Activated naive CD8-positive, alpha-beta T cell treated with anti-CD3 and anti-CD28 coated beads for 36 hours (primary cell): ENCODE data around the gene LRRC8E. TPM values are rescaled to one million over a fixed set of nuclear protein-coding genes. Genes with fewer than 3 reads are reported as not detected.
A peak's percentile ranks its signal among the peaks of the same experiment; 100 is the strongest.

Source experiments
- DNase-seq: peaks from one replicate; pipeline ENCODE4 v3.0.0; 2021
- H3K27ac Mint-ChIP-seq: one replicate; pipeline ENCODE4 v1.8.0; 2022; ENCODE audit warnings: mild to moderate bottlenecking, moderate library complexity, mixed read lengths
- H3K27me3 Mint-ChIP-seq: one replicate; pipeline ENCODE4 v1.8.0; 2022; ENCODE audit warnings: mild to moderate bottlenecking, mixed read lengths
- H3K36me3 Mint-ChIP-seq: one replicate; pipeline ENCODE4 v1.8.0; 2021; ENCODE audit warnings: mild to moderate bottlenecking, mixed read lengths
- H3K4me1 Mint-ChIP-seq: one replicate; pipeline ENCODE4 v1.8.0; 2021; ENCODE audit warnings: mixed read lengths
- H3K4me3 Mint-ChIP-seq: one replicate; pipeline ENCODE4 v1.8.0; 2022; ENCODE audit warnings: mild to moderate bottlenecking, moderate library complexity, mixed read lengths
- H3K9me3 Mint-ChIP-seq: one replicate; pipeline ENCODE4 v1.8.0; 2022; ENCODE audit warnings: mixed read lengths
- total RNA-seq, 2 experiments: library from RNA; stranded (reverse); gene quantifications; one replicate each; pipeline ENCODE4 v1.2.3, GENCODE V29; 2021

The LRRC8E gene
- total RNA-seq, 2 experiments from 2014 or later = not detected

DNA sequence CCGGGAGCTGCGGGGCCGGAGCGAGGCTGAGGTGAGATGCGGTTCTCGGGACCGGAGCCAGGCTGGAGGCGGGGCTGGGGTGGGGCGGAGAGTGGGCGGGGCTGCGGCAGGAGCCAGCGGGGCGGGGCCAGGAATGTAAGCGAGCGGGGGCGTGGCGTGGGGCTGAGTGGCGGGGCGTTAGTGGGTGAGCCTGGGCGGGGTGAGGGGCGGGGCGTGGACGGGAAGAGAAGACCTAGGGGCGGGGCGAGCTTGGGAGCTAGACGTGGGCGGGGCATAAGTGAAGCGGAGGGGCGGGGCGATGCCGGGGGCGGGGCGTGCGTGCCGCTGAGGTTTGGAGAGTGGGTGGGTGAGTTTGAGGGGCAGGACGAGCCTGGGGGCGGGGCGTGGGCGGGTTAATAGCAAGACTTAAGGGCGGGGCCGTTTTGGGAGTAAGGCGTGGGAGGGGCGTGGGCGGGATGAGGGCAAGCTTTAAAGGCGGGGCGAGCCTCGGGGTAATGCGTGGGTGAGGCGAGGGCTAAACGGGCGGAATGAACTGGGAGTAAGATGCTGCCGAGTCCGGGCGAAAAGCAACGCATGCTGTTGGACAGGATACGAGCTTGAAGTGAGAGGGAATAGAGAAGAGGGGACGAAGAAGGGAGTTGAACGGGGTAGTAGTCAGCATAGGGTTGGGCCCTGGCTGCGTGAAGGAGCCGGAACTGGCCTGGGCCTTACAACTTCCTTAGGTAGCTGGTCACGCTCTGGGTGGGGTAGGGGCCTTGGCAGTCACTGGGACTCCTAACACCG, 32.4 kb downstream of the LRRC8E start:
- Mint-ChIP-seq H3K4me3 (peak overlapping the region; percentile 76), H3K4me1 (peaks cover 23% of the 10 kb centered on the region), H3K27ac (peak overlapping the region; percentile 82), H3K9me3 (no peaks in the 10 kb centered on the region), H3K36me3 (peaks cover 3% of the 10 kb centered on the region), H3K27me3 (peaks cover 35% of the 10 kb centered on the region)
- DNase-seq = peak; percentile 94

DNA sequence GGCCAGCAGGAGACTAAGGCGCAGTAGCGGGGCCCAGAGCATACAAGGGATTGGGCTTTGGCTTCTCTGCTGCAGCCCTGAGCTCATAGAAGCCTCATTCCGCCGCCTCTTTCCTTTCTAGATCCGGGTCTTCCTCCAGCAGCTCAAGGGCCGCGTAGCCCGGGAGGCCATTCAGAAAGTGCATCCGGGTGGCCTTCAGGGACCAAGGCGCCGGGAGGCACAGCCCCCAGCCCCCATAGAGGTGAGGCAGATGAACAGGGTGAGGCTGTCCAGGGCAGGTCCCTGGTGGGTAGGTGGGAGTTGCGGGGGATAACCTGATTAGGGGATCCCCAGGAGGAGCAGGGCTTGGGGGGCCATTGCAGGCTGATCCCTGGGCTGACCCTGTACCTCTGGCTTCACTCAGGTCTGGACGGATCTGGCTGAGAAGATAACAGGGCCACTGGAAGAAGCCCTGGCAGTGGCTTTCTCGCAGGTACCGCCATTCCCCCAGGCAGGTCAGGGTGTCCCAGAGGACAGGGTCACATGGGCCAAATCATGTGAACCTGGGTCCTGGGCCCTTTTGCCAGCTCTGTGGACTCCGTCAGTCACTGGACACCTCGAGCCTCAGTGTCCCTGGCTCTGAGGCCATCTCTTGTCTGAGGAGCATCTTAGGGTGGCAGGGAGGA, 33.1 kb downstream of the LRRC8E start:
- Mint-ChIP-seq H3K4me1 (peaks cover 26% of the 10 kb centered on the region), H3K9me3 (no peaks in the 10 kb centered on the region), H3K36me3 (peaks cover 6% of the 10 kb centered on the region), H3K27ac (peak overlapping the region; percentile 82), H3K4me3 (peak overlapping the region; percentile 76), H3K27me3 (peaks cover 32% of the 10 kb centered on the region)
- DNase-seq = no peak

DNA sequence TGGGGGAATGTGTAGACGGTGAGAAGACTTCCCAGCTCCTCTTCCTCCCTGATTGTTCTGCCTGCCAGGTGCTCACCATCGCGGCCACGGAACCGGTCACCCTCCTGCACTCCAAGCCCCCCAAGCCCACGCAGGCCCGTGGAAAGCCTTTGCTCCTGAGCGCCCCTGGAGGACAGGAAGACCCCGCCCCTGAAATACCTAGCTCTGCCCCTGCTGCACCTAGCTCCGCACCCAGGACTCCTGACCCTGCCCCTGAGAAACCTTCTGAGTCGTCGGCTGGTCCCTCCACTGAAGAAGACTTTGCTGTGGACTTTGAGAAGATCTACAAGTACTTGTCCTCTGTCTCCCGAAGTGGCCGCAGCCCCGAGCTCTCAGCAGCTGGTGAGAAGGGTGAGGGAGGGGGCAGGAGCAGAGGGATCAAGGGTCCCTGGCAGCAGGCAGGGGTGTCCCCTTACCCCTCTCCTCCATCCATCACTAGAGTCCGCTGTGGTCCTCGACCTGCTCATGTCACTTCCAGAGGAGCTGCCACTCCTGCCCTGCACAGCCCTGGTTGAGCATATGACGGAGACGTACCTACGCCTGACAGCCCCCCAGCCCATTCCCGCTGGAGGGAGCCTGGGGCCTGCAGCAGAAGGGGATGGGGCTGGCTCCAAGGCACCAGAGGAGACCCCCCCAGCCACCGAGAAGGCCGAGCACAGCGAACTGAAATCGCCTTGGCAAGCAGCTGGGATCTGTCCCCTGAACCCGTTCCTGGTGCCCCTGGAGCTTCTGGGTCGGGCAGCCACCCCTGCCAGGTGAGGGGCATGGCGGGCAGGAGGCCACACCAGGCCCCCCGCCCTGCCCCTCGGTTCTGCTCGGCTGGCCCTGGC, 33.9 kb downstream of the LRRC8E start:
- DNase-seq = no peak
- peaks cover 7% of the 10 kb centered on the region for H3K36me3 Mint-ChIP-seq
- no peaks in the 10 kb centered on the region for H3K9me3 Mint-ChIP-seq
- peak overlapping the region; percentile 34 for H3K4me3 Mint-ChIP-seq
- H3K27ac Mint-ChIP-seq = no peak overlapping the region
- H3K4me1 Mint-ChIP-seq = peaks cover 25% of the 10 kb centered on the region
- peaks cover 27% of the 10 kb centered on the region for H3K27me3 Mint-ChIP-seq

DNA sequence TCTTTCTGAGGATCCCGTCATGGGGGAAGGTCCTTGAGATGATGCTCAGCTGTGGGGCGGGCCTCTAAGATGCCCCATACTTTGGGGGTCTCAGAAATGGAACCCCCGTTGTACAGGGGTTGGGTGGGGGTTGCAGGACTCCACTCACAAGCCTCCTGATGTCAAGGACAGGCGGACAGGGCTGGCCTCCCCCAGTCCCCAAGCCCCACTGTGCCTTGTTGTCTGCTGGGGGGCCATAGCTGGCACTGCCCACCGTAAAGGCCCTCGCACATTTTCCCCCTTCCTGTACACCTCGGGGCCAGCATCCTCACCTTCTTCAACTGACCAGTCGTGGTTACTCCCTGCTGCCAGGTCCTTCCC, 34.5 kb downstream of the LRRC8E start:
- H3K9me3 Mint-ChIP-seq = no peaks in the 10 kb centered on the region
- DNase-seq = no peak
- H3K36me3 Mint-ChIP-seq = peaks cover 7% of the 10 kb centered on the region
- H3K4me1 Mint-ChIP-seq = peaks cover 25% of the 10 kb centered on the region
- no peak overlapping the region for H3K4me3 Mint-ChIP-seq
- H3K27ac Mint-ChIP-seq = no peak overlapping the region
- H3K27me3 Mint-ChIP-seq = peaks cover 24% of the 10 kb centered on the region

DNA sequence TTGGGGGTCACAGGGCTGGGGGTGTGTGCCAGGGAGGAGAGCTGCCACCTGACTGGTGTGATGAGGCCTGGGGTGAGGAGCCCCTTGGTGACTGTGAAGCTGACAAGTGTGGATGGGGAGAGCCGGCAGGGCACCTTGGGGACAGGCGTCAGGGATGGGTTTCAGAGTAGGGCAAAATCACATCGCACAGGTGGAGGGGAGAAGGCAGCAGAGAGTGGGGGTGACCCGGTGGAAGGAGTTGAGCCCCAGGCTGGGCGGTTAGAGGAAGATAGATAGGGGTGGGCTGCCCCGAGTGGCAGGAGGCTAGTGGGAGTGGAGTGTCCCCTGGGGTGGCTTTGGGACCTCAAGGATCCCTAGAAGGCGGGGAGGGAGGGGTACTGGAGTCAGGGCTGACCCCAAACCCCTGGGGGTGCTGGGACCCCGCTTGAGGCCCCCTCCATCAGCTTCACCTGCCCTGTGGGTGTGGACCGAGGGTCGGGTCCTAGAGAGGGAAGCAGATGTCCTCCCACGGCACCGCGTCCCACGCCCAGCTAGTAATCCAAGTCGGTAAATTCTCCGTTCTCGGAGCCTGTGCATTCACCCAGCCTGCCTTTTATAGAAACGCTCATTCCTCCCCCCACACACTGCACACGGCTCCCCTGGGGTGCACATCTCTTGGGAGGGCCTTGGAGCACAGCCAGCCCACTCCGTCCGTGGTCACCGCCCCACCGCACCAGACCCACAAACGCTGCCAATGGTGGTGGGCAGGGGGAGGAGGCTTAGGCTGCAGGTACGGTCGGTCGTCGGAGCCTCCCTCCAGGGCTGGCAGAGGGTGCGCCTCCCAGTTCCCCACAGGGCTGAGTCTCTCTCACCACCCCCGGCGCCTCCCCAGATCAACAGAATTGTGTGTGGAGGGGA, 35.2 kb downstream of the LRRC8E start:
- H3K27ac Mint-ChIP-seq = no peak overlapping the region
- no peak overlapping the region for H3K4me3 Mint-ChIP-seq
- peaks cover 23% of the 10 kb centered on the region for H3K4me1 Mint-ChIP-seq
- H3K9me3 Mint-ChIP-seq = no peaks in the 10 kb centered on the region
- H3K27me3 Mint-ChIP-seq = peaks cover 16% of the 10 kb centered on the region
- no peak for DNase-seq
- H3K36me3 Mint-ChIP-seq = peaks cover 7% of the 10 kb centered on the region

DNA sequence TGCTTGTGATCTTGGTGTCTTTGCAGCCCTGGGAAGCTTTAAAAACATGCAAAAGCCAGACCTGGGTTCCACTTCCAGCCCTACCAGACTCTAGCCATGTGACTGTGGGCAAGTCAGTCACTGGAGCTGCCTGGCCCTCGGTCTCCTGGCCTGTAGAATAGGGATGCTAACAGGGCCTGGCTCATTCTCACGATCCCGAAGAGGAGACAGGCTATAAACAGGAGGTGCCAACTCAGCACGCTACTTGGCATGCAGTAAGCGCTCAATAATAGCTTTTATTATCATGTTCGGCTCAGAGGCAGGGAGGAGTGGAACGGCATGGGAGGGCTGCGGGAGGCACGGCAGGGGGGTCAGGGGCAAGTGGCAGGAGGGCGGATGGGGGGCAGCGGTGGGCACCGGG, 35.9 kb downstream of the LRRC8E start:
- Mint-ChIP-seq H3K9me3 (no peaks in the 10 kb centered on the region), H3K4me1 (peaks cover 26% of the 10 kb centered on the region), H3K36me3 (peaks cover 7% of the 10 kb centered on the region), H3K27ac (no peak overlapping the region), H3K27me3 (peaks cover 9% of the 10 kb centered on the region), H3K4me3 (no peak overlapping the region)
- no peak for DNase-seq

DNA sequence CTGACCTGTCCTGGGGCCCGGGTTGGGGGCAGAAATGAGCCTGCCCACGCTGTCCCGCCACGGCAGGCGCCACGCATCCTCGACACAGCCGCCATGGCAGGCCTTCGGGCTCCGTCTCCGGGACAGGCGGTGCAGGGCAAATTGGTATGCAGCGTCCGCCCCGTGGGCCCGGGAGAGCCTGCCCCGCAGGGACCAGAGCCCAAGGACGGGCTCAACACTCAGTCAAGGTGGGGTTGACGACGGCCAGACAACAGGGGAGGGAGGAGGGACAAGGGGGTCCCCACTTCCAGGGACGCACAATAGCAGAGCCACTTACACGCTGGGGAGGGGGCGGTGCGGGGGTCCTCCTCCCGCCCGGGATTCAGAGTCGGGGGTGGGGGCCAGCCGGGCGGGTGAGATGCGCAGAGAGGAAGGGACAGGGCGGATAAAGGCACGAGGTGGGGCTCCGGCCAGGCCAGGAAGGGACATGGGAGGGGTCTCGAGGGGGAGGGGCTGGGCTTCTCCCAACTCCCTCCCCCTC, 36.4 kb downstream of the LRRC8E start:
- Mint-ChIP-seq H3K4me3 (no peak overlapping the region), H3K27me3 (peaks cover 5% of the 10 kb centered on the region), H3K27ac (no peak overlapping the region), H3K36me3 (peaks cover 7% of the 10 kb centered on the region), H3K4me1 (peaks cover 28% of the 10 kb centered on the region), H3K9me3 (no peaks in the 10 kb centered on the region)
- DNase-seq = no peak

DNA sequence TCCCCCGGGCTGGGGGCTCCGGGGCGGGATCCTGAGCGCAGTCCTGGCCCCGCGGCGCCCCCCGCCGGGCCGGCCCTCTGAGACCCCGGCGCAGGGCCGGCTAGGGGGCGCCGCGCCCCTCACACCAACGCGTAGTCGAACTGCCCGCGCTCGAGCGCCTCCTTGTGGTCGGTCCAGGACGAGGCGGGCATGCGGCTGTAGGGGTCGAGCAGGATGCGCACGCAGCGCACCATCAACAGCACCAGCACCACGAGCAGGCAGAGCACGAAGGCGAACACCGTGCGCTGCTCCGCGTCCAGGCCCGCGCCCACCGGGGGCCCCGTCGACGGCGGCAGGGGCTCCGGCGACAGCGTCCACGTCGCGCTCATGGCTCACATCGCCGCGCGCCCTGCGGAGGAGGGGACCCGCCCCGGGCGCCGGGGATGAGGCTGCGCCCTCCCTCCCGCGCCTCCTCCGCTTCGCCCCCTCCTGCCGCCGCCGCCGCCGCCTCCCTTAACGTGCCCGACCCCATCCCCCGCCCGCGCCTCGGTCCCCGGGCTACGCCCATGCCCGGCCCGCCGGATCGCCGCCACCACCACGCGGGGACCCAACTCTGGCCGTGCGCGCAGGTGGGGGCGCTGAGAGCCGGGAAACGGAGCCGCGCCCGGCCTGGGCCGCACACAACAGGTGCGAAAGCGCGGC, 37.0 kb downstream of the LRRC8E start:
- Mint-ChIP-seq H3K27me3 (no peaks in the 10 kb centered on the region), H3K4me3 (peak overlapping the region; percentile 71), H3K4me1 (peaks cover 25% of the 10 kb centered on the region), H3K36me3 (peaks cover 7% of the 10 kb centered on the region), H3K9me3 (no peaks in the 10 kb centered on the region), H3K27ac (peak overlapping the region; percentile 65)
- DNase-seq = peak; percentile 87

DNA sequence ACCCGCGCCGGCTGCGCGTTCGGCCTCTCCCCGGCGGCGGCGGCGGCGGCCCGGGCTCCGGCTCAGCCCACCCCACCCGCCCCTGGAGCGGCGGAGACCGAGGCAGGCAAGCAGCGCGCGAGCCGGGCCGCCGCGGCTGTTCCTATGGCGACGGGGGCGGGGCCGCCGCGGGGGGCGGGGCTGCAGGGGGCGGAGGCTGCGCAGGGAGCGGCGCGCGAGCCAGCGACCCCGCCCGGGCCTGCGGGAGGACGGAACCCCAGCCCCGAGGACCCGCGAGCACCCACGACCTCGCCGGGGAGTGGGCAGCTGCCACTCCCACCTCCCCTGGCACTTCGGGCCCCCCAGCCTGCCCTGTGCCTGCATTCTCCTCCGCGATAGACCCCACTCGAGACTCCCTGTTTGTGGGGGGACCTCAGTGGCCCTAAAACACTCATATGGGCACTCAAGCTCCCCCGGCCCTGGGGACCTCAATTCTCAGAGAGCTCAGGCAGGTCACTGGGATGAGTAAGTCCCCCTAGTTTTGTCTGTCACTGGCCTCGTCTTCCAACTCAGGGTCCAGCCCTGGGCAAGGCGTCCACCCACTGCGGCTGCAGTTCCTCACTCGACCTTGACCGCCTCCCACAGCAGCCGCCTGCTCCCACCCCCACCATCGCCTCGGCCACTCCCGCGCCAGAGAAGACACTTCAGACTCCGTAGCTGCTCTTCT, 37.9 kb downstream of the LRRC8E start, which contains the start of gene CTXN1:
CTXN1 (minus strand) TSS at position 115 of the 706 bp plus-strand sequence. CDS start 597 bp downstream, outside the sequence.
- Mint-ChIP-seq H3K27ac (peak within 1 kb of the TSS; percentile 65), H3K36me3 (peaks cover 14% of the 10 kb centered on the region)

DNA sequence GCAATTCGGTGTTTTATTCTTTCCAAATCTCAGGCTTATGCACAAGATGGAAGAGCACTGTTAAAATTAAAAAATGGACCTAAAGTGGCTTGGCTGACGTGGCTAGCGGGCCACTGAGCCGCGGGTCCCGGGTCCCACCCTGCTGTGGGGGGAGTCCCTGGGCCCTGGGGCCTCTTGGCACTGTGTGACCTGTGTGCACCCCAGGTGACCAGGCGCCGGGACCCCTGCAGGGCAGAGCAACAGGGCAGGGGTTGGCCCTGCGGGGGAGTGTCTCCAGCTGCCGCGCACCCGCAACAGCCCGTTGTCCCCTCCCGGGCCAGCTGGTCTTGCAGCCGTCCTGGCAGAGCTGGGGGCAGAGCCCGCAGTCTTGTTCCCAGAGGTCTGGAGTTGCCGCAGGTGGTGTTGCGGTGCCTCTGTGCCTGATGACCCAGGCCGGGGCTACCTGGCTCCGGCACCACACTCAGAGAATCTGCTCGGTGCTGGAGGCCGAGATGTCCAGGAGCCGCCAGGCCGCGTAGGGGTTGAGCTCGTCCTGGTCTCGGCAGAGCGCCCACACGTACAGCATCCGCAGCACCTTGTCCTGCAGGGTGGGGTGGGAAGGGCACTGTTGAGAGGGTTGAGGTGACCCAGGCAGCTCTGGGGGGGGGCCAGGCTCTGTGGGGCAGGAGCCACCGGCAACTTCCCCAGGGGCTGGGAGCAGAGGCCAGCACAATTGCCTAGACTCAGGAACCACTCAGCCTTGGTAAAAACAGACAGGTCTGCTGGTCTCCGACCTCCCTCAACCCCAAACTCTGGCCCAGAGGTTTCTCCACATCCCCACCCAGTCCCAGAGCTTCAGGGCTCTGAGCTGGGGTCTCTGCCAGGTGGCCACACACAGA, 38.7 kb downstream of the LRRC8E start:
- DNase-seq = no peak
- Mint-ChIP-seq H3K36me3 (peaks cover 14% of the 10 kb centered on the region), H3K4me1 (peaks cover 18% of the 10 kb centered on the region), H3K27ac (no peak overlapping the region), H3K9me3 (no peaks in the 10 kb centered on the region), H3K27me3 (no peaks in the 10 kb centered on the region), H3K4me3 (peak overlapping the region; percentile 68)

More for the DNA sequence above, 37.9 kb downstream of the LRRC8E start, which contains the start of gene CTXN1:
- DNase-seq = peak; percentile 83
- Mint-ChIP-seq H3K27me3 (no peaks in the 10 kb centered on the region), H3K4me3 (peak within 1 kb of the TSS; percentile 71), H3K9me3 (no peaks in the 10 kb centered on the region), H3K4me1 (peaks cover 22% of the 10 kb centered on the region)

DNA sequence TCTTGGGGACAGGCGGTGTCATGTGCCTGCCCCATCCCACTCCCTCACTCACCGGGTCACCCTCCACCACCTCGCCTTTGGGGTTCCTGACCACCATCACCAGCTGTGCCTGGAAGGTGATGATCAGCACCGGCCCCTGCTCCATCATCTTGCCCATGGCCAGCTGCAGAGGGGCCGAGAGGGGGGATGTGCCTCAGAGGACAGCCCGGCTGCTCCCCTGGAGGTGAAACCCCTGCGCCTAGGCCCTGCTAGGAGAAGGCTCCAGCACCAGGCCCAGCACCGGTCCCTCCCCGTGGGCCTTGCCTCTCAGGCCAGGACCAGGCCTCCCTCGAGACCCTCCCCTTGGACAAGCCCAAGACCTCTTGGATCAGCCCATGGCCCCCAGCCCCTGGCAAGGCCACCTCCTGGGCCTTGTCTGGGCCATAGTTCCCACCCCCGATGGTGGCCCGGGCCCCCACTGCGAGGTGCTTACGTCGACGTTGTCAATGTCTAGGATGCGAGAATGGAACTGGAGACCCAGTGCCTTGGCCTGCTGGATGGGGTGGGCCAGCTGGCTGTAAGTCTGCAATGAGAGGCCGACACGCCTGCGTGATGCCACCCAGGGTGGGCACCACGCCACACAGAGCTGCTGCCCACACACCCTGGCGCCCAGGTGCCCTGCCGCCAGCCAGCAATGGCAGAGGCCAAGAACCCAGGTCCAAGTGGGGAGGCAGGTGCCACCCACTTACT, 39.5 kb downstream of the LRRC8E start:
- Mint-ChIP-seq H3K9me3 (no peaks in the 10 kb centered on the region), H3K4me1 (peaks cover 14% of the 10 kb centered on the region), H3K4me3 (no peak overlapping the region), H3K36me3 (peaks cover 13% of the 10 kb centered on the region), H3K27me3 (no peaks in the 10 kb centered on the region), H3K27ac (no peak overlapping the region)
- DNase-seq = no peak

DNA sequence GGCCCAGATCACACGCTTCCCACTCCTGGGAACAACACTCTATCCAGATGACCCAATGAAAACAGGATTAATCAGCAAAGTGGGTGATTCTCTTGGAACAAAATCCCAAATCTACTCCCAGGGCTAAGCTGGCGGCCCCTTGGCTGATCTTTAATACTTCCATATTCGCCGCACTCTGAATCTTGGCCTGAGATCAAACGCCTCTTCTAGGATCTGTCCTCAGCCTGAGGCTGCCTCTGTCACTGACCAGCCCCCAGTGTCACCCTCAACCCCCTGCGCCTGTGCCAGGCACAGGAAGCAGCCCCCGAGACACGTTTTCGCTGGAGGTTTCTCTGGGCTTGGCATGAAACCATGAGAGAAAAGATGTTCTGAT, 40.0 kb downstream of the LRRC8E start:
- no peak for DNase-seq
- Mint-ChIP-seq H3K9me3 (no peaks in the 10 kb centered on the region), H3K4me1 (peaks cover 14% of the 10 kb centered on the region), H3K36me3 (peaks cover 13% of the 10 kb centered on the region), H3K27ac (peak overlapping the region; percentile 50), H3K4me3 (no peak overlapping the region), H3K27me3 (no peaks in the 10 kb centered on the region)
